ENCODE measurements around the gene HAUS6. TPM values are rescaled to one million over a fixed set of nuclear protein-coding genes. Genes with fewer than 3 reads are reported as not detected.

HAUS6 gene
- total RNA-seq, 1 donor, result 26.8 TPM

DNA sequence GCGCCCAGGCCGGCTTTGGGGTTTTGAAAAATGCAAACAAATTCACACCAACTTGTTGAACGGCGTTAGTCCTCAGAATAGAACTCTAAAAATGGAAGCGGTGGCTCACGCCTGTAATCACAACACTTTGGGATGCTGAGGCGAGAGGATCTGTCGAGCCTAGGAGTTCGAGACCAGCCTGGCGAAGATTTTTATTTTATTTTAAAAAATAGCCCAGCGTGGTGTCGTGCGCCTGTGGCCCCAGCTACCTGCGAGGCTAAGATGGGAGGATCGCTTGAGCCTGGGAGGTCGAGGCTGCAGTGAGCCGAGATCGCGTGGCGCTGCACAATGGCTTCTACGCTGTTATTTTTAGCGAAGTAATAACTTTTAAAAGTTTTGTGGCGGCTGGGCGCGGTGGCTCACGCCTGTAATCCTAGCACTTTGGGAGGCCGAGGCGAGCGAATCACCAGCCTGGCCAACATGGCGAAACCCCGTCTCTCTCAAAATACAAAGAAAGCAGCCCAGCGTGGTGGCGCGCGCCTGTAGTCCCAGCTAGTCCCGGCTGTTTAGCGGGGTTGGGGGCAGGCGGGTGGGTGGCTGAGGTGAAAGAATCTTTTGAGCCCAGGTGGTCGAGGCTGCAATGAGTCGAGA, 25.3 kb upstream of the HAUS6 start:
- TF ChIP-seq, protein P1, sequence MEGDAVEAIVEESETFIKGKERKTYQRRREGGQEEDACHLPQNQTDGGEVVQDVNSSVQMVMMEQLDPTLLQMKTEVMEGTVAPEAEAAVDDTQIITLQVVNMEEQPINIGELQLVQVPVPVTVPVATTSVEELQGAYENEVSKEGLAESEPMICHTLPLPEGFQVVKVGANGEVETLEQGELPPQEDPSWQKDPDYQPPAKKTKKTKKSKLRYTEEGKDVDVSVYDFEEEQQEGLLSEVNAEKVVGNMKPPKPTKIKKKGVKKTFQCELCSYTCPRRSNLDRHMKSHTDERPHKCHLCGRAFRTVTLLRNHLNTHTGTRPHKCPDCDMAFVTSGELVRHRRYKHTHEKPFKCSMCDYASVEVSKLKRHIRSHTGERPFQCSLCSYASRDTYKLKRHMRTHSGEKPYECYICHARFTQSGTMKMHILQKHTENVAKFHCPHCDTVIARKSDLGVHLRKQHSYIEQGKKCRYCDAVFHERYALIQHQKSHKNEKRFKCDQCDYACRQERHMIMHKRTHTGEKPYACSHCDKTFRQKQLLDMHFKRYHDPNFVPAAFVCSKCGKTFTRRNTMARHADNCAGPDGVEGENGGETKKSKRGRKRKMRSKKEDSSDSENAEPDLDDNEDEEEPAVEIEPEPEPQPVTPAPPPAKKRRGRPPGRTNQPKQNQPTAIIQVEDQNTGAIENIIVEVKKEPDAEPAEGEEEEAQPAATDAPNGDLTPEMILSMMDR (IDR thresholded peaks at IDR 0.05; ENCODE audit: insufficient read depth, low read length), result no peak
- H3K4me3 ChIP-seq (ENCODE audit: low read depth, low read length), result peak overlapping the region; percentile 81
- DNase-seq (ENCODE audit: low read depth), result peak; percentile 47

DNA sequence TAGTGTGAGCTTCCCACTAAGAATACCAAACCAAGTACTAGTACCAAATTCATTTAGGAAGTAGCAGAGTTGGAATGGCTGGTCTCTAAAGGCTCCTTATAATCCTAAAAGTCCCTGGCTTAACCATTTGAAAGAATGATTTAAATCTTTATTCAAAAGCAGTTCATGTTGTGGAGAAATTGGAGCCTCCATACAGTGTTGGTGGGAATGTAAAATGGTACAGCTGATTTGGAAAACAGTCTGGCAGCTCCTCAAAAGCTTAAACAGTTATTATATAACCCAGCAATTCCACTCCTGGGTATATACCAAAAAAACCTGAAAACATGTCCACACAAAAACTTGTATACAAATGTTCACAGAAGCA, 21.7 kb upstream of the HAUS6 start:
- DNase-seq (ENCODE audit: low read depth), result peak; percentile 17
- peak overlapping the region; percentile 29 for H3K4me3 ChIP-seq (ENCODE audit: low read depth, low read length)
- TF ChIP-seq, protein P1 (IDR thresholded peaks at IDR 0.05; ENCODE audit: insufficient read depth, low read length), result no peak

DNA sequence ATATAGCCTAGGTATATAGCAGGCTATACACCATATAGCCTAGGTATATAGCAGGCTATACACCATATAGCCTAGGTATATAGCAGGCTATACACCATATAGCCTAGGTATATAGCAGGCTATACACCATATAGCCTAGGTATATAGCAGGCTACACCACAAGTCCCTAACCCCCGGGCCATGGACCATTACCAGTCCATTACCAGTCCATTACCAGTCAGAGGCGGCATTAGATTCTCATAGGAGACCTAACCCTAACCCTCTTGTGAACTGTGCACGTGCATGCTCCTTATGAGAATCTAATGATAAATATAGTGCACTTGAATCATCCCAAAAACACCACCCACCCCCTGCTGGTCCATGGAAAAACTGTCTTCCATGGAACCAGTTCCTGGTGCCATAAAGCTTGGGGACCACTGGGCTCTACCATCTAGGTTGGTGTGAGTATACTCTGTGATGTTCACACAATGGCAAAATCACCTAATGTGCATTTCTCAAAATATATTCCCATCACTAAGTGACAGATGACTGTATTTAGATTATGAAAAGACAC, 19.9 kb upstream of the HAUS6 start:
- TF ChIP-seq, protein P1 (IDR thresholded peaks at IDR 0.05; ENCODE audit: insufficient read depth, low read length), result peak; percentile 18
- DNase-seq (ENCODE audit: low read depth), result no peak
- H3K4me3 ChIP-seq (ENCODE audit: low read depth, low read length), result no peak overlapping the region

DNA sequence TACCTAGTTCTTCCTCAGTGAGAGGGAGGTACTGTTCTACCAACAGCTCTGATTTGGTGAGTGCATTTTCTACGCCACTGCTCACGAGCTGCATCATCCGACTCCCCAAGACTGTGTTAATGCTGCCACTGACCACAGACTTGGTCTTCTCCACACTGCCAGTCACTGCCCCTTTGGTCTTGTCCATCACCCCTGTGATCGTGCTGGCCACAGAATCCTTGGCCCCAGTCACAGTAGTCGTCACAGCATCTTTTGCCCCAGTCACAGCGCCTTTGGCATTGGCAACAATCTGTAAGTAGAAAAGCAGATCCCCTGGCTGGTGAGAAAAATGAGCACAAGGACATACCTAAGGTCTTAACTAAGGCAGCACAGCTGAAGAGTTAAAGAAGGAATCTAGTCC, 18.2 kb upstream of the HAUS6 start:
- TF ChIP-seq, protein P1 (IDR thresholded peaks at IDR 0.05; ENCODE audit: insufficient read depth, low read length), result no peak
- H3K4me3 ChIP-seq (ENCODE audit: low read depth, low read length), result no peak overlapping the region

DNA sequence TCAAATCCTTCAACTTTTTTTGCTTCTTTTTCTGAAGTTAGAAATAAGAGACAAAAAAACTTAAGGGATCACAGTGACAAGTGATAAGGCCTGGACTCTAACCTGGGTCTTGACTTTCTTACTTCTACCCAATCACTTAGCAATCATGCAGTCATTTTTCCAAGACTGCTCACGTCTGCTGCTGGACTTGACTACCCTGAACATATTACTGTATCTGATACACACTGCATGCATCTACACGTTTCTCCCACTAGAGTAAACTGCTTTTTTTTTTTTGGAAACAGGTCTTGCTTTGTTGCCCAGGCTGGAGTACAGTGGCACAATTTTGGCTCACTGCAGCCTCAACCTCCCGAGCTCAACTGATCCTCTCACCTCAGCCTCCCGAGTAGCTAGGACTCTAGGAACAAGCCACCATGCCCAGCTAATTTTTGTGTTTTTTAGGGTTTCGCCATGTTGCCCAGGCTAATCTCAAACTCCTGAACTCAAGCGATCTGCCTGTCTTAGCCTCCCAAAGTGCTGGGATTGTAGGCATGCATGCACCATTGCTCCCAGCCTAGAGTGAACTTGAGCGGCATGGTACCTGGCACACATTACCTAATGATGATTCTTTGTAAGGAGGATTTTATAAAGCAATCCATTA, 17.2 kb upstream of the HAUS6 start:
- H3K4me3 ChIP-seq (ENCODE audit: low read depth, low read length), result no peak overlapping the region
- TF ChIP-seq, protein P1 (IDR thresholded peaks at IDR 0.05; ENCODE audit: insufficient read depth, low read length), result no peak
- no peak for DNase-seq (ENCODE audit: low read depth)

More for the DNA sequence above, 18.2 kb upstream of the HAUS6 start:
- DNase-seq (ENCODE audit: low read depth), result no peak

DNA sequence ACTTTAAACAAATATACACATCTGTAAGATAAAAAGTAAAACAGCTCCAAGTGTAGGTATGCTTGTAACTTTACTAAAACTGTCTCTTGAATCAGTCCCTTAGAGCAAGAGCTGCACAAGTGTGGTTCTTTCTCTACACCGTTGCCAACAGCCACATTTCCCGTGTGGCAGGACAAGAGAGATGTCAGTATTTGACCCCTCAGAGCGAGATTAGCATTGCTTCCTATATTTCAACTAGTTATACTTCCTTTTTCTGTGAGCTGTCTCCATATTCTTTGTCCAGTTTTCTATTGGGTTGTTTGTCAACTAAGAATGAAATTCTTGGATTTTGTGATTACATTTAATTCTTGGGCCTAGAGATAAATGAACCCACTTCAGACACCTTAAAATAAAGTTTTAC, 16.5 kb upstream of the HAUS6 start:
- TF ChIP-seq, protein P1 (IDR thresholded peaks at IDR 0.05; ENCODE audit: insufficient read depth, low read length), result no peak
- no peak overlapping the region for H3K4me3 ChIP-seq (ENCODE audit: low read depth, low read length)
- DNase-seq (ENCODE audit: low read depth), result no peak

All from fibroblast of the aortic adventitia (primary cell).